ENCODE data around the gene HDAC2.
"Not testable (repeated sequence)": the region's sequence is repeated elsewhere in the genome, so short reads cannot be mapped to it uniquely, and the experiment has no call there.

Gene HDAC2

GRCh38 chr6:113969888-113970804, 802 bp downstream of the HDAC2 start:
- peak; percentile 56 for DNase-seq

GRCh38 chr6:113968472-113968871, 2.5 kb downstream of the HDAC2 start:
- no peak for DNase-seq

- no peak for DNase-seq
These were observed 3.2 kb downstream of the HDAC2 start for GRCh38 chr6:113967777-113968176.

GRCh38 chr6:113960795-113961194, 10.2 kb downstream of the HDAC2 start:
- DNase-seq, result no peak

GRCh38 chr6:113959235-113959634, 11.7 kb downstream of the HDAC2 start:
- no peak for DNase-seq

GRCh38 chr6:113954653-113955052, 16.3 kb downstream of the HDAC2 start:
- DNase-seq, result no peak

GRCh38 chr6:113953346-113953745, 17.6 kb downstream of the HDAC2 start:
- no peak for DNase-seq

GRCh38 chr6:113949499-113949898, 21.4 kb downstream of the HDAC2 start:
- DNase-seq, result no peak

GRCh38 chr6:113944701-113945100, 26.2 kb downstream of the HDAC2 start:
- no peak for DNase-seq

GRCh38 chr6:113939825-113940224, 31.1 kb downstream of the HDAC2 start:
- DNase-seq, result no peak

GRCh38 chr6:113936093-113936934, 34.6 kb downstream of the HDAC2 start:
- DNase-seq, result peak; percentile 39

- no peak for DNase-seq
These were observed 36.8 kb downstream of the HDAC2 start for GRCh38 chr6:113934101-113934500.

- DNase-seq, result not testable (repeated sequence)
These were observed 39.0 kb downstream of the HDAC2 start for GRCh38 chr6:113931907-113932306.

GRCh38 chr6:113930183-113930582, 40.8 kb downstream of the HDAC2 start:
- no peak for DNase-seq

- no peak for DNase-seq
These were observed 43.9 kb downstream of the HDAC2 start for GRCh38 chr6:113927001-113927400.

GRCh38 chr6:113925378-113925777, 45.6 kb downstream of the HDAC2 start:
- DNase-seq, result no peak

- DNase-seq, result no peak
These were observed 46.6 kb downstream of the HDAC2 start for GRCh38 chr6:113924312-113924723.

GRCh38 chr6:113923526-113923925, 47.4 kb downstream of the HDAC2 start:
- no peak for DNase-seq

- DNase-seq, result no peak
These were observed 49.5 kb downstream of the HDAC2 start for GRCh38 chr6:113921299-113921904.

- no peak for DNase-seq
These were observed 50.2 kb downstream of the HDAC2 start for GRCh38 chr6:113920663-113921267.

- DNase-seq, result not testable (repeated sequence)
These were observed 60.7 kb downstream of the HDAC2 start for GRCh38 chr6:113910285-113910684.

- DNase-seq, result peak; percentile 66
These were observed 61.6 kb downstream of the HDAC2 start for GRCh38 chr6:113909224-113909856.

All from NCI-H1436 (cell line).